HG03159 (cell line): ENCODE data around the gene MGAT4A.
"Not testable (repeated sequence)": the region's sequence is repeated elsewhere in the genome, so short reads cannot be mapped to it uniquely, and the experiment has no call there.

ENCODE experiments used
- ATAC-seq: cut with Tn5 transposase; IDR thresholded peaks from one replicate; pipeline ENCODE4 v1.9.1; 2021; ENCODE audit warnings: mild to moderate bottlenecking, moderate library complexity; ENCODE audit not compliant: unreplicated experiment

The MGAT4A gene

DNA sequence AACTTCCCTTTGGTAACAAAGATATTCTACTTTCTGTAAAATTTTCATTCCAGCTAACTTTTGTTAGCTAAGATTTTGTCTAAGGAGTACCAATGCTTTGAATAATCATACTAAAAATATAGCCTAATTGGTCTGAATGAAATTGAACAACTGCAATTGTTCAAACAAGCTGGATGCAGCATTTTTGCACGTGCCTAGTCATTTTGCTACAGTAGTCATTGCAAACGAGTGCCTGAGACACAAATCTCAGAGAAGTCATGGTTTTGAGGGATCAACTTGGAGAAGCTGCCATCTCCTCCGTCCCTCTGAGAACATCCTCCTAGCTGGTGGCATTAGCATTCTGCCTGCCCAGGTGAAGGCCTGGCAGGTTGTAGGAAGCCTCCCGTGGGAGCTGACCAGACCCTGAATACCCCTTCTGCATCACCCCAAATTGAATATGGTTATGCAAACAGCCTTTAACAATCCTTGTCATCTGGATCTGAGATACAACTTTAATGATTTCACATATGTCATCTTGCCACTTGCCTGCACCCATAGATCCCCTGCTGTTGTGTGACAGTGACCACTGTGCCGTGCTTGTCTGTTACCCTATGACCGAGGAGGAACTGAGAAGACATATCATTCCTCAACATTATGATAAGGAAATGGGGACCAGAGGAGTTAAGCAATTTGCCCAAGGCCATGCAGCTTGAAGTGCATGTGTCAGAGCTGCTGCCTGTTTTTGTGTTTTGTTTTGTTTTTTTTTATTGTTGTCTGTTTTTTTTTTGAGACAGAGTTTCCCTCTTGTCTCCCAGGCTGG lies 29.1 kb upstream of the MGAT4A start:
- no peak for ATAC-seq

DNA sequence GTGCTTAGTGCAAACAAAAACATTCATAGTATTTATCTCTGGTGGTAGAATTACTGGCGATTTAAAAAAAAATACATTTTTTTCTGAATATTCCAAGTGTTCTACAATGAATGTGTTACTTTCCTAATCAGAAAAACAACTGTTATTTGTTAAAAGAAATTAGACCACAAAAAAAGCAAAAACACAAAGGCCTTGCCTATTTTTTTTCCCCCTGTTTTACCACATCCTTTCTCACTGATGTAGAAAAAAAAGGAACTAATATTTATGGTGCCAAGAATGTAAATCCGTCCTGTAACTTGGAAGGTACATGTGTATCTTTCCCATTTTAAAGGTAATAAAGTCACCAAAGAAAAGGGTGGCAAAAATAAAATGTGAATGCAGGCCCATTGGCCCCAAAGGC lies 28.4 kb upstream of the MGAT4A start:
- no peak for ATAC-seq

DNA sequence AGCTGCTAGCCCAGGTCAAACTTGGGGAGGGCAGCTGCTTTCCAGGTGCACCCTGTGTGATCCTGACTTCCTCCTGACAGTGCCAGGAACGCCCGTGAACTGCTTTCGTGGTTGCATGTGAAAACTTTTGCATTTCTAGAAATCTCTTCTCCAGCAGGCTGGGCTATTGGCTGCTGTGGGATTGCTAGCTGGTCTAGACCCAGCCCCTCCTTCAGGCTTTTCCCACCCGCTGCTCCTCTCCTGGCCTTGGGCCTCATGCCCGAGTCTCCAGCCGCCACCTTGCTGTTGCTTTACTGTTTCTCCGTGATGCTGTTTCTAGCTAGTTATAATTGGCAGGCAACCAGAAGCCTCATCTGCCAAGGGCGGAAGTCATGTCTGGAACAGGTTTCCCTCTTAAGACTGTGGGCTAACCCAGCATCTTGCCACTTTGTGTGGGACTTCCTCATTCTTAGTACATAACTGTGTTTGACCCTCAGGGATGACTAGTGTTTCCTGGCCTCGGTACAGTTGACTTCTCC lies 27.0 kb upstream of the MGAT4A start:
- peak; percentile 85 for ATAC-seq

DNA sequence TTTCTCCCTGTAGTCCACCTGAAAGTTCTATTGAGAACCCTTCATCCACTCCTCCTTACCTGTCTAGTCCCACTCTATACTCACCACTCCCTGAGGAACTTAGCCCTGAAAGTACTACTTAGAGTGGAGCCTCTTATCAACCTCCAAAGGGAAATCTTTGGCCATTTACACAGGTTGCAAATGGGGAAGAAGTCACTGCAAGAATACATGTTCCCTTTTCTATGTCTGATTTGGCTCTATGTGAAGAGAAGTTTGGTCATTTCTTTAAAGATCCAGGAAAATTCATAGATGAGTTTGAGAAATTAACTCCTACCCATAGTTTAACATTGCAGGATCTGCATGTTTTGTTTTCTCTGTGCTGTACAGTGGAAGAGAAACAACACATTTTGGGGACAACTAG lies 22.9 kb upstream of the MGAT4A start:
- ATAC-seq: no peak

DNA sequence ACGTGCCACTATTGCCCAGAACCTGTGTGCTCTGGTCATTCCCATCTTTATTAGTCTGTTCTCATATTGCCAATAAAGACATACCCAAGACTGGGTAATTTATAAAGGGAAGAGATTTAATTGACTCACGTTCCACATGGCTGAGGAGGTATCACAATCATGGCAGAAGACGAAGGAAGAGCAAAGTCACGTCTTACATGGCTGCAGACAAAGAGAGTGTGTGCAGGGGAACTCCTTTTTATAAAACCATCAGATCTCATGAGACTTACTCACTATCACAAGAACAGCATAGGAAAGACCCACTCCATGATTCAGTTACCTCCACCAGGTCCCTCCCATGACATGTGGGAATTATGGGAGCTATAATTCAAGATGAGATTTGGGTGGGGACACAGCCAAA lies 21.8 kb upstream of the MGAT4A start:
- not testable (repeated sequence) for ATAC-seq

DNA sequence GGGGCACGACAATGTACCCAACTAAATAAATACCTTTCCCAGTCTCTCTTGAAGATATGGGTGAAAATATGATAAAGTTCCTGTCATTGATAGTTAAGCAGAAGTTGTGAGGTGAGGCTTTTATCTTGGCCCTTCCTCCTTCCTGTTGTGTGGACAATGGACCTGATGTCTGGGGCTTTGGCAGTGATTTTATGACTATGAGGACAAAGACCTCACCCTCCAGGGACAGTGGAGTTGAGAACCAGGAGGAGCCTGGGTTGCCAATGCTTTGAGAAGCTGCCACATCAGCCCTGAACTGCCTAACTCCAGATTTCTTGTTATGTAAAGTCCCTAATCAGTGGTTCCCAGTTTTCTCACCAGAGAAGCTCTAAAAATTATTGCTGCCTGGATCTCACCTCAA lies 20.8 kb upstream of the MGAT4A start:
- ATAC-seq: no peak

DNA sequence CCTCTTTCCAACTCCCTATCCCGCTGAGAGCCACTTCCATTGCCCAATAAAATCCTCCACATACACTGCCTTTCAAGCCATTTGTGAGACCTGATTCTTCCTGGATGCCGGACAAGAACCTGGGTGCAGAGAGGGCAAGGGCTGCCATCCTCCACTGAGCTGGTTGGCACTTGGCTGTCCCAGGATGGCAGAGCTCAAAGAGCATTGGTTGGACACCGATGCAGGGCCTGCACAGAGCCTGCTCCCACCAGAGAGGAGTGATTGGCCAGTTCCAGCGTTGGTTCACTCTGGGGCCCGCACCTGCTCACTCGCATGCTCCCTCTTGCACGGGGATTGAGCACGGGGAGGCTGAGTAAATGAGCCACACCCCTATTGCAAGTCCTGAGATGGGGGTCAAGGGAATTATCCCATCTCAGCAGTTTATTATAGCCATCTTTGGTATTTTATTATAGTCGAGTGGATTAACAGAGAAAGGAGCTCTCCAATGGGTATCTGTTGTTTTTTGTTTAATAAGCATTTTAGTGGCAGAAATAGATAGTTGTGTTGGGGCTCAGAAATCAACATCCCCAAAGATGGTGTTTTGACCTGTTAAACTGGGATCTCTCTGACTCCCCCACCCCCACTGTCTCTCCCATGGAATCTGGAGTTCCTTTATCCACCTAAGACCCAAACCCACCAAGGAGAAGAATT lies 19.8 kb upstream of the MGAT4A start:
- ATAC-seq: no peak

DNA sequence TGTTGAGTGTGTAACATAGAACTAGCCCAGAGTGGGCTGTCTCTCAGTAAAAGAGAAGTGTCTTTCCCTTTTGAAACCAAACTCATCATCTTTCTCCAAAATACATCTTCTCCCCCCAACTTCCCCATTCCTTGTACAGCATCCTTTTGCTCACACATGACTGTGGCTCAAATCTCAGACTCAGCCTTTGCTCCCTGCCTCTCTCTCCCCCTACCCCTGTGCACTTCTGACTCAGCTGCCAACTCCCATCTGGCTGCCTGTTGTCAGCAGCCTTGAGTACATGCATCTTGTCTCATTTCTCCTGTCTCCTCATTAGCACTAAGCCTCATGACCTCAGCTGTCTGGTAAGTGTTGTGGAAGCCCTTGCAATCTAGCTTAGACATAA lies 18.1 kb upstream of the MGAT4A start:
- no peak for ATAC-seq

DNA sequence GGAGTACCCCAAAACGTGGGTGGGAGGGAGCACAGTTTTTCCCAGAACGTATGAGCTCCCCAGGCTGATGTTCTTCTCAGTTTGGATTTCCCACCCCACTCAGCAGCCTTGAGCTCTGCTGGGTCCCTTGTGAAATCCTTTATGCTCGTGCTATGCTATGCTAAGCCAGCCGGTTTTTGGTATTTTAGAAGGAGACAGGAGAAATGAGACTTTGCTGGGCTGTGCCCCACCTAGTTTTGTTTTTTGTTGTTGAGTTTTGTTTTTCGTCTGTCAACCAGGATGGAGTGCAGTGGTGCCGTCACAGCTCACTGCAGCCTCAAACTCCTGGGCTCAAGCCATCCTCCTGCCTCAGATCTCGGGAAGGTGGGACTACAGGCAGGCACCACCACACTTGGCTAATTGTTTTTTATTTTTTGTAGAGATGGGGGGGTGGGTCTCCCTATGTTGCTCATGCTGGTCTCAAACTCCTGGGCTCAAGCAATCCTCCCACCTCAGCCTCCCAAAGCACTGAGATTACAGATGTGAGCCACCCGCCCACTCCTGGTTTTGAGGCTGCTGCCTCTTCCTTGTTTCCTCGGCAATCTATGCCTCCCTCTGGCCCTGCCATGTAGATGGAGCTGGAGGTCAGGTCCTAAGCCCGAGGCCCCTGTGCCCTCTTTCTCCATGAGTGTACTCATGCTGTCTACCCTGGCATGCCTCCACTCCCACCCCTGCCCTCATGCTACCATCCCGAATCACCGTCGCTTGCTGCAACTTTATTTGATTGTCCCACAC lies 17.5 kb upstream of the MGAT4A start:
- ATAC-seq: no peak

DNA sequence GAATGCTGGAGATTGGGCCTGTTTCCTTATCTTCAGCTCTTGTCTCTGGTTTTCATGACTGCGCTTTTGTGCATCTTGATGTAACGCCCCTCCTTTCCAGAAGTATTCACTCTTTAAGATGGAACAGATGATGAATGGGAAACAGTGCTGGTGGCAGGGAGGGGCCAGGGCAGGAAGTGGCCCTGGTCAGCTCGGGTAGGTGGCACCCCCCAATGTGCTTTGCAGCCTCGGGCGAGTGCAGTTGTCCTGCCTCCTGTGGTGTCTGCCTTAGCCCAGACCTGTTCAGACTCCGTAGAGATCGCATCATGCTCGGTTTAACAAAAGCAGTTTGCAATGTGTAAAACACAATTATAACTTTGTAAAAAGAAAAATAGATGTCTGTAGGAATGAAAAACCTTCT lies 17.0 kb upstream of the MGAT4A start:
- ATAC-seq: no peak

DNA sequence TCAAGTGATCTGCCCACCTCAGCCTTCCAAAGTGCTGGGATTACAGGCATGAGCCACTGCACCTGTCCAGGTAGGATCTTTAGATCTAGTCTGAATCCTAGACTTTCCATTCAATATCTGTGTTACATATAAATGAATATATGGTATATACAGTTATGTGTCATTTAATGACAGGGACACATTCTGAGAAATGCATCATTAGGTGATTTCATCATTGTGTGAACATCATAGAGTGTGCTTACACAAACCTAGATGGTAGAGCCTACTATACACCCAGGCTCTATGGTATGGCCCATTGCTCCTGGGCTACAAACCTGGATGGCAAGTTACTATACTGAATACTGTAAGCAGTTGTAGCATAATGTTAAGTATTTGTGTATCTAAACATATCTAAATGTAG lies 15.5 kb upstream of the MGAT4A start:
- no peak for ATAC-seq

DNA sequence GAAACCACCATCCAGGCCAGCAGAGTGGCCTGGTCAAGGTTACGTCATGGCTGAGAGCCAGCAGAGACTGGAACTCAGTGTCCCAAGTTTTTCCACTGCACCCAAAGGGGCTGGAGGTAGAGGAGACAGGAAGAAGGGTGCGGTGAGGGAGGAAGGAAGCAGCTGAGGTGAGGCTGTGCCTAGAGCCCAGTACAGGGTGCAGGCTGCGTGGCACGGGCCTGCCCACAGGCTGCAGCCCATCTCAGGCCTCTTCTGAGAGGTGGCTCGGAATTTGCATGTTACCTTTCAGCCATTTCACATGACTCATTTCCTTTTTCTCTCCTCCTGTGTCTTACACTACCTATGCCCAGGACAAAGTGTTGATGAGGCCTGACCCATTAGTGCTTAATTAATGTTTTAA lies 13.7 kb upstream of the MGAT4A start:
- no peak for ATAC-seq

DNA sequence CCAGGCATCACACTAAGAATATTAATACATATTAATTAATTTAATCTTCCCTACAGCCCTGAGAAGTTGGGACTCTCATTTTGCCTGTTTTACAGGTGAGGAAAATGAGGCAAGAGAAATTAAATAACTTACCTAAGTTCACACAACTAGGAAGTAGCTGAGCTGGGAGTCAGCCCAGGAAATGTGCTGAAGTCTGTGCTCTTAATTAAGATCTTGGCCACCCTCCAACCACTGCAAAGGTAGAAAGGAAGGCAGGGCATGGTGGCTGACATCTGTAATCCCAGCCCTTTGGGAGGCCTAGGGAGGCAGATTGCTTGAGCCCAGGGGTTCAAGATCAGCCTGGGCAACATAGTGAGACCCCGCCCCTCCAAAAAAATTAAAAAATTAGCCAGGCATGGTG lies 12.9 kb upstream of the MGAT4A start:
- no peak for ATAC-seq

DNA sequence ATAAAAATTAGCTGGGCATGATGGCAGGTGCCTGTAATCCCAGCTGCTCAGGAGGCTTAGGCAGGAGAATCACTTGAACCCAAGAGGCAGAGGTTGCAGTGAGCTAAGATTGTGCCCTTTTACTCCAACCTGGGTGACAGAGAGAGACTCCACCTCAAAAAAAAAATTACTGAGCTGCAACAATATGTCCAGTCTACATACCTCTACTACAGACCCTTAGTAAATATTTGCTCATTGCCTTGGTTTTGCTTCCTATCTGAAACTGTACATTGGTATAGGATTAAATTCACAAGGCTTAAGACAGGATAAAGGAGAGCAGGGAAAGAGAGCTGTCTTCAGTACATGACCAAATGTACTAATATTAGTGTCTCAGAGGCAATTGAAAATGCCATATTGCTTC lies 8.1 kb upstream of the MGAT4A start:
- ATAC-seq: no peak

DNA sequence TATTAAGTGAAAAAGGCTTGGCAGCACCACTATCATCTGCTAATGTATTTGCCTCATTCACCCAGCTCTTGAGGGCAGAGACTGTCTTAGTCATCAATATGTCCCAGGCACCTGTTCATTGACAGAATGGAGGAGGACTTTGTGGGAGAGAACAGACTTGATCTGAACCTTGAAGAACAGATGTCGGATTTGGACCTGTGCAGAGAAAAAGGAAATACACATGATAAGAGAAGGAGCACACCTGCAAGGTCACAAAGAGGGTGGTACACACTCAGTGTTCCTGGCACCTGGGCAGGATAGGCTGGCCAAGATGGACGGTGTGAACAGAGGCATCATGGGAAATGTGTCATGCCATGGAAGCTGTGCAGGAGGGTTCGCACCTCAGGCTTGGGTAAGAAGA lies 7.4 kb upstream of the MGAT4A start:
- ATAC-seq: no peak

DNA sequence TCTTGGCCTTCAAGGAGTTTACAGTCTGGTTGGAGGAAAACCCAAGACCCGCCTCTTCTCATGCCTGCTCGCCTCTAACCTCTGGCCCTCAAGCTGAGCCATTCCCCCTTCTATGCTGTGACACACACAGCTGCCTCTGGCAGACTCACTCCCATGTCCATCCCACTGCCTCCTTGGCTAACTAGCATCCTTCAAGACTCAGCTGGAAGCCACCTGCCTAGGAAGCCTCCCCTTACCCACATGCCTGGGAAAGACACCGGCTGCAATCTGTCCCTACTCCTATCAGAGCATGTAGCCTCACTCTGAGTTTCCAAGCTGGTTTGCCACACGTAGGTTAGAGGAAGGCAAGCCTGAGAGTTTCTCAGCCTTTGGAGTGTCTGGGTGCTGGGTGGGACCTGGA lies 6.9 kb upstream of the MGAT4A start:
- no peak for ATAC-seq

DNA sequence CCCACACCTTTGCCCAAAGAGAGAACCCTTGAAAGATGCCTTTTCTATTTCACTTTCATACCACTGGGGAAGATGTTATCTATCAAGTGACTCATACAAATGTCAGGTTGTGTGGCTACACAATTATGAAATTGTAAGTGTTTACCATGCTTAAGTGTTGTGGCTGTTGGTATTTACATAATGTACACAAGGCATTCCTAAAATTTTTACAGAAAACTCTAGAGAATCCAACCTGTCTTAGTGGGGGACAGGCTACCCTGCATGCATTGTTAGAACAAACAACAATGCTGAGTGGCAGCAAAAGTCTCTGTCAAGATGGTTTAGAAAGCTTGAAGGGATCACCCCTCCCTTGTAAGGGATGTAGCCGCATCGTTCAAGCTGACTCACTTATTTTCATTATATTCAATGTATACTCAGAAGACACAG lies 5.5 kb upstream of the MGAT4A start:
- ATAC-seq: peak; percentile 50

DNA sequence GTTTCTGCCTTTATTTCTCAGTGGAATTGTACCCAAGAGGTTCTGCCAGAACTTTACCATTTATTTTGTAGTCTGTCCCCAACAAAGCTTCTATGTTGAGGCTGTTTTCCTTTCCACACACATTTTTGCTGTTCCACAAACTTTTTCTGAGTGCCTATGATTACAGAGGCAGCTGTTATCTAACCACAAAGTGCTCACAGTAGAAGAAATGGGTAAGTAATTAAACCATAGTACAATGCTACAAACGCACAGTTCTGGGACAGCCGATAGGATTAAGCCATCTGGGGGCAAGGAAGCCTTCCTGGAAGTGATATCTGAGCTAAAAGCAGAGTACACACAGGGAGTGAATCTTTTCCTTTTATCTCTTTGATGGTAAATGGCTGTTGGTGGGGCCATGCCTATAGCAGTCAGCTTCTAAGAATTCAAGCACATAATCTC lies 3.9 kb upstream of the MGAT4A start:
- ATAC-seq: no peak

DNA sequence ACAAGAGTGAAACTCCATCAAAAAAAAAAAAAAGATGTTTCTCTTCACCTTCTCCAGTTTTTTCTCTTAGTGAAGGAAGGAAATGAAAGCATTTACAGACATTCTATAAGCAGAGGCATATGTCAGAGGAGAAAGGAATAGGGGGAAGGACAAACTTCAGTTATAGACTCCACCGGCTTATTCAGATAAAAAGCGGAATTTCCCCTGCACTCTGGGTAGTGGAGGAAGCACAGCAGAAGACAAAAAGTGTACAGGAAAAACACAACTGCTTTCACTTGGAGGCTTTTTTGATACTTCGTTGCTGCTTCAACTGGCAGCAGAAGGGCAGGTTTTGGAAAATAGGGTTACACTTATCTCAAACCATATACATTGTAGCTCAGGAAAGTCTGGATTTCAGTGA lies 3.2 kb upstream of the MGAT4A start:
- no peak for ATAC-seq

DNA sequence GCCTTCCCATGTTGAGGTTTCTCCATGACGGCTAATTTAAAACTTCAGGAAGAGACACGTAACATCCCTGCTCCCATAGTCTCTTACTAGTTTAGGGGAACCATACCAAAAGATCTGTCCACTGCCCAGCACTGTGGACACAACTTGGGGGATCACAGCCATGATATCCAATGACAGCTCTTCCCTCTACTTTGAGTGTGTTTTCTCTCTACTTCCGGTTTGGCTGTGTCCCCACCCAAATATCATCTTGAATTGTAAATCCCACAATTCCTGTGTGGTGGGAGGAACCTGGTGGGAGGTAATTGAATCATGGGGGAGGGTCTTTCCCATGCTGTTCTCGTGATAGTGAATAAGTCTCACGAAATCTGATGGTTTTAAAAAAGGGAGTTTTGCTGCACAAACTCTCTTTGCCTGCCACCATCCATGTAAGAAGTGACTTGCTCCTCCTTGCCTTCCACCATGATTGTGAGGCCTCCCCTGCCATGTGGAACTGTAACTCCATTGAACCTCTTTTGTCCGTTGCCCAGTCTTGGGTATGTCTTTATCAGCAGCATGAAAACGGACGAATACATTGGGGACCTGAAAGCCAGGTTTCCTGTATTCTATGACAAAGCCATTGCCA lies 1.6 kb upstream of the MGAT4A start:
- ATAC-seq: no peak

DNA sequence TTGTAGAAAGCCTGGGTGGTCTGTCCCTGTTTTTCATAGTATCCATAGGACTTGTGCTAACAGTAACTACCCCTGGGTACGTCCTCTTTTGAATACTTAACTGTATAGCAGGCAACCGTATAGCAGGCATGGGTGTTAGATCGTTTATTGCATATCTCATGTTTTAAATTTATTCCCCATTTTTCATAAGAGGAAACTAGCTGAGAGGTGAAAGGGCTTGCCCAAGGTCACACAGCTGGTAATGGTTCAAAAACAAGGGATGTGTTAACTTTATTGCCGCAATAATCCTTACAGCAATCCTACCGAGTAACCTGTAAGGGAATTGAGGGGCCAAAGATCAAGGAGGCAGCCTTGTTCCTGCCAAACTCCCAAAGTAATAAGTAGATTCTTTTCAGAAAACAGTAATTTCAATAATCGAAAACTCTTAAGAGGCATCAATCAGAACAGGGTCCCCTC lies 990 bp upstream of the MGAT4A start:
- no peak for ATAC-seq
